ENCODE results near the gene PTPRZ1. TPM values are rescaled to one million over a fixed set of nuclear protein-coding genes. Genes with fewer than 3 reads are reported as not detected.

The PTPRZ1 gene
- total and polyA plus RNA-seq, 2 of the 8 experiments (the other 6 are each of a cell fraction or from before 2014, with no cell fraction given): 112 to 135 TPM

GRCh38 chr7:121833991-121834390 is 39.0 kb upstream of the PTPRZ1 start (continued):
- TF ChIP-seq CHD2 (IDR thresholded peaks at IDR 0.05; ENCODE audit: low read length): no peak
- TF ChIP-seq CHD7 (IDR thresholded peaks at IDR 0.05; ENCODE audit: insufficient replicate concordance, low read length): no peak
- no peak for TF ChIP-seq CEBPB (IDR thresholded peaks at IDR 0.05; ENCODE audit: low read depth, low read length)
- no peak for TF ChIP-seq ATF2 (IDR thresholded peaks at IDR 0.05; ENCODE audit: low read length)
- TF ChIP-seq GTF2F1 (IDR thresholded peaks at IDR 0.05; ENCODE audit: borderline replicate concordance, low read depth, low read length): no peak

All from H1 (cell line).